ENCODE measurements around the gene RNF17. TPM values are rescaled to one million over a fixed set of nuclear protein-coding genes. Genes with fewer than 3 reads are reported as not detected.

Gene RNF17
- total and polyA plus RNA-seq, 2 of the 8 experiments (the other 6 are each of a cell fraction or from before 2014, with no cell fraction given): not detected

- CTCF ChIA-PET (ENCODE audit: partially characterized antibody): interaction anchor here (0.6 to 2.1 kb wide), 14 partner anchors 8 to 98 kb away, joined by 3 to 7 read pairs (median 4); no protein-coding TSS in a partner anchor
- no peak for TF ChIP-seq CBX5 (IDR thresholded peaks at IDR 0.05; ENCODE audit: low read depth, low read length)
- no peak for TF ChIP-seq E2F6 (IDR thresholded peaks at IDR 0.05)
- TF ChIP-seq, protein P1, sequence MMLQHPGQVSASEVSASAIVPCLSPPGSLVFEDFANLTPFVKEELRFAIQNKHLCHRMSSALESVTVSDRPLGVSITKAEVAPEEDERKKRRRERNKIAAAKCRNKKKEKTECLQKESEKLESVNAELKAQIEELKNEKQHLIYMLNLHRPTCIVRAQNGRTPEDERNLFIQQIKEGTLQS (IDR thresholded peaks at IDR 0.05; ENCODE audit: insufficient read depth, low read depth, low read length): no peak
- no peak for TF ChIP-seq CTCF (IDR thresholded peaks at IDR 0.05; ENCODE audit: control extremely low read depth in 1 of 3, insufficient read depth in 1 of 3, low read depth in 1 of 3, low read length in 3 of 3)
- no peak for TF ChIP-seq JUN (IDR thresholded peaks at IDR 0.05; ENCODE audit: low read depth, low read length)
- TF ChIP-seq BCL11A (IDR thresholded peaks at IDR 0.05; ENCODE audit: low read depth in 2 of 2, low read length in 2 of 2): no peak
- TF ChIP-seq PHF8 (conservative IDR thresholded peaks at IDR 0.05; ENCODE audit: low read depth, low read length): no peak
- TF ChIP-seq SIRT6 (IDR thresholded peaks at IDR 0.05; ENCODE audit: low read length): no peak
- no peak for TF ChIP-seq RFX5 (IDR thresholded peaks at IDR 0.05; ENCODE audit: borderline replicate concordance, low read depth, low read length)
These were observed 44.8 kb upstream of the RNF17 start for GRCh38 chr13:24719139-24719538.

More at GRCh38 chr13:24719139-24719538, 44.8 kb upstream of the RNF17 start:
- H3K18ac ChIP-seq (ENCODE audit: extremely low read depth, low read length): no peak overlapping the region
- no peaks in the 10 kb centered on the region for H4K20me1 ChIP-seq (replicated peaks in 1 of 2; ENCODE audit: control insufficient read depth in 1 of 2, insufficient read depth in 2 of 2, low read length in 2 of 2)
- H4K8ac ChIP-seq (ENCODE audit: extremely low read depth, insufficient read depth, low read length): no peak overlapping the region; the same call in 1 of the 2 replicates
- H2AK5ac ChIP-seq (ENCODE audit: low read depth, low read length): no peak overlapping the region
- no peak overlapping the region for H2BK12ac ChIP-seq (ENCODE audit: low read depth, low read length)
- POLR2A ChIA-PET (ENCODE audit: partially characterized antibody): interaction anchor here (0.8 kb wide), 1 partner anchor 11 kb away, joined by 3 read pairs; no protein-coding TSS in a partner anchor
- no peak overlapping the region for H3K27ac ChIP-seq (ENCODE audit: low read depth, low read length)
- no peaks in the 10 kb centered on the region for H3K79me1 ChIP-seq (ENCODE audit: low read depth, low read length)
- H4K5ac ChIP-seq (ENCODE audit: insufficient read length, low read depth, low read length): no peak overlapping the region
- H3K56ac ChIP-seq (replicated peaks; ENCODE audit: insufficient read length, low read depth, low read length): no peak overlapping the region
- no peak overlapping the region for H4K91ac ChIP-seq (replicated peaks; ENCODE audit: insufficient read length, low read length)
- no peaks in the 10 kb centered on the region for H3K36me3 ChIP-seq (ENCODE audit: control insufficient read depth in 2 of 4, insufficient read depth in 4 of 4, low read length in 3 of 4)
- no peaks in the 10 kb centered on the region for H3K27me3 ChIP-seq (replicated peaks in 1 of 4; ENCODE audit: control insufficient read depth in 3 of 4, extremely low read depth in 1 of 4, insufficient read depth in 3 of 4, low read length in 3 of 4)
- H3K4me2 ChIP-seq (ENCODE audit: insufficient read depth in 1 of 2, low read depth in 2 of 2, low read length in 2 of 2): no peak overlapping the region
- FAIRE-seq: no peak
- H3K23me2 ChIP-seq (ENCODE audit: low read depth, low read length): no peaks in the 10 kb centered on the region; the same call in 1 of the 2 replicates
- no peaks in the 10 kb centered on the region for H3K9me3 ChIP-seq (ENCODE audit: insufficient read depth in 2 of 2, low read depth in 1 of 2, low read length in 1 of 2)
- WGBS, 2 experiments (ENCODE audit: extremely low coverage in 1 of 2, insufficient coverage in 1 of 2, insufficient read length in 1 of 2, insufficient replicate concordance in 2 of 2, low coverage in 1 of 2, low lambda C conversion rate in 2 of 2, missing lambda C conversion rate in 1 of 2): 85% methylated on average over 11 of the region's 12 CpGs; no CpG with 5 or more reads in 1 of the 2 experiments
- no peak overlapping the region for H3K9ac ChIP-seq (replicated peaks in 1 of 4; ENCODE audit: extremely low read depth in 1 of 4, low read depth in 3 of 4, low read length in 3 of 4)
- H2AFZ ChIP-seq (ENCODE audit: low read length): 0 out of 2 replicates have a peak overlapping the region, but pooled peaks have one; percentile 14
- H3K23ac ChIP-seq (ENCODE audit: insufficient read length): no peak overlapping the region
- peaks cover 0 to 7% (median 4%) of the 10 kb centered on the region in 4 experiments; a peak in 4 of 7 replicates for H3K4me1 ChIP-seq (replicated peaks in 1 of 4; ENCODE audit: control insufficient read depth in 3 of 4, insufficient read depth in 4 of 4, low read length in 3 of 4)
- H2BK120ac ChIP-seq (replicated peaks; ENCODE audit: low read depth, low read length): no peak overlapping the region
- H2BK15ac ChIP-seq (ENCODE audit: low read length): no peak overlapping the region
- H3K79me2 ChIP-seq (ENCODE audit: control insufficient read depth in 1 of 2, insufficient read depth in 2 of 2, low read length in 2 of 2): no peaks in the 10 kb centered on the region
- H2BK20ac ChIP-seq (ENCODE audit: low read length): no peak overlapping the region
- no peak overlapping the region for H3K4ac ChIP-seq (replicated peaks; ENCODE audit: insufficient read length, low read depth, low read length)
- H3K4me3 ChIP-seq (ENCODE audit: extremely low read depth in 1 of 4, insufficient read depth in 2 of 4, low read depth in 3 of 4, low read length in 4 of 4): no peak overlapping the region
- DNase-seq (ENCODE audit: low read depth in 1 of 2, low spot score in 2 of 2): no peak
- no peak overlapping the region for H3K14ac ChIP-seq (ENCODE audit: insufficient read length)
- H2BK5ac ChIP-seq (ENCODE audit: low read depth, low read length): no peak overlapping the region
